Measurements from ENCODE around the gene USP40. TPM values are rescaled to one million over a fixed set of nuclear protein-coding genes. Genes with fewer than 3 reads are reported as not detected.

USP40 gene
- total RNA-seq, 1 donor from 2014 or later, result 41.9 TPM

DNA sequence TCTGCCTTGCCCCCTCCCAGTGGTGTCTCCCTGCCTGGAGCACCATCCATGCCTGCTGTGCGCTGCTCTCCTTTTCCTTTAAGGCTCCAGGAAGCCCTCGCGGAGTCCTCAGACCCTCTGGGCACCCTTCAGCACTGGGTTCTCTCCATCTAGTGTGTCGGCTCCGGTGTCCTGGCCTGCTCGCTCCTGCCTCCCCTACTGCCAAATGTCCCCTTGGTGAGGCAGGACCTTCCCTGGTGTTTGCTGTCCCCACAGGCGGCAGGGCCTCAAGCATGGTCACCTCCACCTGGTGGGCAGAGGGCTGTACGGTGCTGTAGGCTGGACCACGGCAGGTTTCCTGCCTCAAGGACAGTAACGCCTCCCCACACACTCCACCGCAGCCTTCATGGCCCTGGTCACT is 122.1 kb downstream of the USP40 start:
- DNase-seq (ENCODE audit: low read depth), result no peak

DNA sequence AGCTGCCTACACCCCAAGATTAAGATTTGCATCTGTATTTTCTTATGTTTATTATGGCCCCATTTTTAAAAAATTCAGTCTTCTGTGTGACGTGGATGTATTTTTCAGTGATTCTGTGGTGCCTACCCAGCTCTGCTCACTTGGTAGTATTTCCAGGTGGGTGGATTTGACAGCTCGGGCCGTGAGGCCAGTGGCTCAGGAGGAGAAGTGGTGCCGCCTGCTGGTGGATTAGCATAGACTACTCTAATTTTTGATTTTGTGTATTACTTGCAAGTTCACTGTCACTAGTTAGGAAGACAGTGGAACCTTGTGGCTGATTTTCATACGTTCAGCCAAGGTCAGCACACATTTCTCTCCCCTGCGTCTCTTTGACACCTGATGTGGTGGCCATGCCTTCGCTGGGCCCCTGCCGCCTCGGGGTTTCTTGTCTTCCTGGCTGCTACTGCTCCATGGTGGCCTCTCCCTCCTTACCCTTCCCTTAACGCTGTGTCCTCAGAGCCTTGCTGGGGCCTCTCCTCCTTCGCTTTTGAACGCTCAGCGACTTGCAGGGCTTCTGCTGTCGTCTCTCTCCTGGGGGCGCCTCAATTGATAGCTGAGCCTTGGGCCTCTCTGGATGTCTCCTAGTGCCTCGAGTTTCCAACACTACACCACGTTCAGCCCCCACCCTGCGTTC is 122.9 kb downstream of the USP40 start:
- DNase-seq (ENCODE audit: low read depth), result peak; percentile 74

DNA sequence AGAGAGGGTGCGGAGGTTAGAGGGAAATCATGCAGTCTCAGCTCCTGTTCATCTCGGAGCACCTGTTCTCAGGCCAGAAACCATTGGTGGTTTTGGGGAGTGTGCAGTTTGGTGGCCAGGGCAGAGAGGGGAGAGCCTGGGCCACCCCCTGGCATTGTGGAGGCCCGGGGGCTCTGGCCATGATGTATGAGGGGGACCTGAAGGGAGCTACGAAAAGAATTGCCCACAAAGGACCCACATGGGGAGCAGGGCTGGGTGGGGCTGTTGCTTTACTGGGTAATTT is 124.6 kb downstream of the USP40 start:
- no peak for DNase-seq (ENCODE audit: low read depth)

DNA sequence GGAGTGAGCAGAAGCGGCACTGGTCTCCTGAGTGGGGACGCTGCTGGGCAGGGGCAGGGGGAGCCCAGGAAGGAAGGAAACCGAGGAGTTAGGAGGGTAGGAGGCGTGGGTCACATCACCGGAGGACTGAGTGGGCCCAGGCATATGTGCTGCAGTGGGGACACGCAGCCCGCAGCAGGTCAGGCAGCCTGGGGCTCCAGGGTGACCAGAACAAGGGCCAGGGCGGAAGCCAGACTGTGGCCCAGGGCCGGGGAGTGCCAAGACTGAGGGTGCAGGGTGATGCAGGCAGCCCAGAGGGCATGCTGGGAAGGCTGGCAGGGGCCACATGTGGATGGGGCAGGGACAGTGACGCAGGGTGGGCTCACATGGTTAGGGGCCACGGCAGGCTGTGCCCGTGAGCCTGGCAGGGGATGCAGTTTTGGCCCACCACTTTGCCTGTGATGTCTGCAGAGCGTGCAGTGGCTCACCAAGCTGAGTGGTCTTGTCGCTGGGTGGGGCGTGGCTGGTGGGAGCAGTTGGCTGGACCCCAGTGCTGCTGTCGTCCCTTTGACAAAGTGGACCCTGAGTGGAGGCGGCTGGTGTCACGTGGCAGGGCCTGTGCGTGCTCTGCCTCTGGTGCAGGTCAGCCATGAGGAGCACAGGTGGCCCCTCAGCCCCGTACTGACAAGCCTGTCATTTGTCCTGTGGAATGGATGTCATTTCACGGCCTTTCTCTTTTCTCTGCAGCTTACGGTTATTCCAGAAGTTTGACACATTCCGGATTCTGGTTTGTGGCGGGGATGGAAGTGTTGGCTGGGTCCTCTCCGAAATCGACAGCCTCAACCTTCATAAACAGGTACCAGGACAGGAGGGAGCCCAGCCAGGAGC is 125.2 kb downstream of the USP40 start:
- DNase-seq (ENCODE audit: low read depth), result no peak

DNA sequence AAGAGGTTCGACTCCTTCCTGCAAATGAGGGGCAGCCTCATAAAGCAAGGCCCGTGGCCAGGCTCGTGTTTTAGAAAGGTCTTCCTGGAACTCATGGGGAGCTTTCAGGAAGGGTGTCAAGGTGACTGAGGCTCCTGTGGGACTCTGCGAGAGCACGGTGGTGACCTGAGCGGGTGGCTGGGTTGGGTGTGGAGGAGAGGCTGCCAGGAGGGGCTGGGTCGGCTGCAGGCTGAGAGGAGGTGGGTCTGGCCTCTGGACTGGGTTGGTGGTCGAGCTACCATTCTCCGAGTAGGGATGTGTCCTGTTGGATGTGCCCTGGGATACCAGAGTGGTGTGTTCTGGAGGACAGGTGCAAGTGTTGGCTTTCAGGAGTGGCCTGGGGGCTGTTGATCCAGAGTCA is 125.9 kb downstream of the USP40 start:
- no peak for DNase-seq (ENCODE audit: low read depth)

DNA sequence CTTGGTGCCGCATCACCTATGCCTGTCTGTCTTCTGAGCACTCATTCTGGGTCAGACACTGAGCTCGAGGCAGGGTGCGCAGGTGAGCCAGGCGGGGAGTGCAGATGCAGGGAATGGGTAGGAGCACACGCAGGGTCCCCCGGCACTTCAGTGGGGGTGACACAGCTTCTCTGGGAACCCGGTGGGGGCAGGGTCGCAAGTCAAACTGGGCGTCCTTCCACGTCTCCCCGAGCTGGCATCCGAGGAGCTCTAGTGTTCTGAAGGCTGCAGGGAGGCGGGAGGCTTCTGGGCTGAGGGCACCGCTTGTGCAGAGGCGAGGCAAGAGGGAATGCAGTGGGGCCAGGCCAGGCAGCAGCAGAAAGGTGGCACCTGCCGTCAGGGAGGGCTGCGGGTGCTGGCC is 126.3 kb downstream of the USP40 start:
- DNase-seq (ENCODE audit: low read depth), result no peak

DNA sequence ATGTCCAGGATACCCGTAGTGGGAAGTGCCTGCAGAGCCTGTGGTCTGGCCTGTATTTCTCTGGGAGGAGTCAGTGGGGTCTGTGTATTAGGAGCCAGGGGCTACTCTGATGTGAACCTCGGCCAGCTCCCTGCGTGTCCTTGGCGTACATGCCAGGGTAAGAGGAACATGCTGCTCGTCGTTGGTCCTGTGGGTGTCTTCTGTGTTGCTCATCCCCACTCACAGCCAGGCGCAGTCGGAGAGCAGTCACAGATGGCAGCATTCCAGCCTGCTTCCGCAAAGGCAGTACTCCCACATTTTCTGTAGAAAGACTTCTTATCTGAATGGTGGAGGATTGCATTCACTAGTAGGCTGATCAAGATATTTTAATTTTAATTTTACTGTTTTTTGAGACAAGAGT is 127.4 kb downstream of the USP40 start:
- no peak for DNase-seq (ENCODE audit: low read depth)

DNA sequence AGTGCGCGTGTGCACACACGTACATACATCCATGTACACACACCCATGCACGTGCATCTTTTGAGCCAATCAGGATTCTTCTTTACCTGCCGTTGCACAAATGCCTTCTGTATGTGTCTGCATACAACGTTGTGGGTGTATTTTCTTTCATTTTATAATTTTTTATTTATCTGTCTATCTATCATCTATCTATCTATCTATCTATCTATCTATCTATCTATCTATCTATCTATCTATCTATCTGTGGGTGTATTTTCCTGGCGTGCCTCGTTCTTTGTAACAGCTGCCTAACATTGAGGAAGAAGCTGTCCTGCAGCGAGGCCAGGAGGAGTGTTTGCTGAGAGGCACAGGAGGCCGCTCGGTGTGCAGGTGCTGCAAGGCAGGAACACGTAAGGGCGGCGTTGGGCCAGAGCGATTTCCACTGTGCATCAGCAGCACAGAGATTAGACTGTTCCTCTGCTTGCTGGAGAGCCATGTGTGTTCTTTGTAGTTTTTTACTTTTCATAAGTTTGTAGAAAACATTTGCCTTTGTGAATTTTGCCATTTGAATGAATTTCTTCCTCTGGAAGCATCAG is 127.9 kb downstream of the USP40 start:
- no peak for DNase-seq (ENCODE audit: low read depth)

DNA sequence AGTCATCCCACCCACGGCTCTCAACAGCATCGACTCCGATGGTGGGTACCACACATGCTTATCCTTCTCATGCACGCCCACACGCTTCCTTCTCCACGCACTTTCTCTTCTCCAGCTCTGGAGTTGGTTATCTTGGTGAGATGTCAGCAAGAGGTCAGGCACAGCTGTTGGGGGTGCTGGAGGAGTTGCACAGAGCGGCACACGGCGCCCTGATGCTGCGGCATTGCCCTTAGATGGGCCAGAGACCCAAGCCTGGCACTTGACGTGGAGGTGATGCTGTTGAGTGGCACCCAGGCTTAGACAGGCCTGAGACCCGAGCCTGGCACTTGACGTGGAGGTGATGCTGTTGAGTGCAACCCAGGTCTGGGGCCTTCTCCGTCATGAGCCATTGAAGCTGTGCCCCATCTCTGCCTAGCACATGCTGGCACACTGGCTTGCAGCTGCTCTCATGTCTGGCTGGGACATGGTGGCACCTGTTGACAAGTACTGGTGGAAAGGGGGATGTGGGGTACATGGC is 129.1 kb downstream of the USP40 start:
- no peak for DNase-seq (ENCODE audit: low read depth)

DNA sequence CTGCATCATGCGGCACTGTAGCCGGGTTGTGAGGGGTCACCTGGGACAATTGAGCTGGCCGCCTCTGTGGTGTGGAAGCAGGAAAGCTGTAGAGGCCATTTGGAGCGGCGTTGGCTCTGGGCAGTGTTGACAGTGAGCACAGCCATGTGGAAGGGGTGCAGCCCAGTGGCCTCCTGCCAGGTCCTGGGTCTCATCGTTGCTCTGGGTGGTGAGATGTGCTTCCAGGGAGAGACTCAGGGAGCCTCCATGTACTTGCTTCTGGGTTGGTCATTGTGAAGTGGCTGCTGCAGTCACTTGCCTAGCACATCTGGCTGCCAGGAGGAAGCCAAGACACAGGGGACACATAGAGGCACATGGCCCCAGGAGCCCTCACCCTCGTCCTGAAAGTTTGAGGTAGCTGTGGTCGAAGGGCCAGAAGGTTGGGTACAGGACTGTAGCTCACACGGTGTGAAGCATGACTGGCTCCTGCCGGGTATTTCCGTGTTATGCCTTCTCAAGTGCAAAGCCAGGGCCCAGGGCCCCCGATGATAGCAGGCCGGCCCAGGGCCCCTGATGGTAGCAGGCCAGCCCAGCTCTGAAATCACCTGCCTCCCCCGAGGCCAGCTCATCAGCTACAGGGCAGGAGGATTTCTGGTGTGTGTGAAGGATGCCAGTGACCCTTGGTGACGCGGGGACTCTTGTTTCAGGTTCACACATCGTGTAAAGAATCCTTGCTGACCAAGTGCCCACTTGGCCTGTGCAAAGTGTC is 129.7 kb downstream of the USP40 start:
- no peak for DNase-seq (ENCODE audit: low read depth)

DNA sequence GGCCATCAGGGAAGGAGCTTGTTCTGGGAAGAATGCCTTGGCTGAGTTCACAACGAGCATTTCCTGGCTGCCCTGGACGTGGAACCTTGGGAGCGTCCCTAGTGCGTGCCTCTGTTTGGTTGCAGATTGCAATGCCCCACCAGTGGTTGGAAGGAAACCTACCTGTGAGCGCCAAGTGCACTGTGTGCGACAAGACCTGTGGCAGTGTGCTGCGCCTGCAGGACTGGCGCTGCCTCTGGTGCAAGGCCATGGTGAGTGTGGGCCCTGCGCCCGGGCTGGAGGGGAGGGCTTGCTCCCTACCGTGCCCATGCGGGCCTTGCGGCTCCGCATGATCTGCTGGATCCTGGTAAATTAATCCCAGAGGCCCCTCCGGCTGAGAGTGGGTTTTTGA is 130.4 kb downstream of the USP40 start:
- DNase-seq (ENCODE audit: low read depth), result no peak

DNA sequence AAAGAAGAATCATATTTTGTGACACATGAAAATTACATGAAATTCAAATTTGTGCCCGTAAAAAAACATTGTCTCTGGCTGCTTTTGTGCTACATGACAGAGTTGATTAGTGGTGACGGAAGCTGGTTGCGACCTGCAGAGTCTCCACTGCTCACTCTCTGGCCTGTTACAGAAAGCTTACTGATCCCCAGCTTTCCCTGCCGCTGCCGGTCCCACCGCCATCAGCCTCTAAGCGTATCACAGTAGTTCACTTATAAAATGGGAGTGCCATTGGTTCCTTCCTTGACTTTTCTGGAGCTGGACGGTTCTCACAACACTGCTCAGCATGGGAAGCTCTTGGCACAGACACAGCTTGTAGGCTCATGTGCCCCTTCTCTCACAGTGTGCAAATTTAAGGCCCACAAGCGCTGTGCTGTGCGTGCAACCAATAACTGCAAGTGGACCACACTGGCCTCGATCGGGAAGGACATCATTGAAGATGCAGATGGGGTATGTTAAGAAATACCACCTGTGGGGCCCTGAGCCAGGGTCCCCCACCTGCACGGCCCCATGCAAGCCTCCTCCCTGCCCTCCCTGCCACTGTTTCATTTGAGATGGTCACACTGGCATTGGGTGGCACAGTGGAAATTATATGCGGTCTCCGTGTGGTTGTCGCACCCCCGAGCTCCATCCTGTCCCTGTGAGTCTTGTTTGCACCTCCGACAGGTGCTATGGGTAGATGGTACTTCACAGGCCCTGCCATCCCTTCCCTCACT is 131.0 kb downstream of the USP40 start:
- DNase-seq (ENCODE audit: low read depth), result no peak

DNA sequence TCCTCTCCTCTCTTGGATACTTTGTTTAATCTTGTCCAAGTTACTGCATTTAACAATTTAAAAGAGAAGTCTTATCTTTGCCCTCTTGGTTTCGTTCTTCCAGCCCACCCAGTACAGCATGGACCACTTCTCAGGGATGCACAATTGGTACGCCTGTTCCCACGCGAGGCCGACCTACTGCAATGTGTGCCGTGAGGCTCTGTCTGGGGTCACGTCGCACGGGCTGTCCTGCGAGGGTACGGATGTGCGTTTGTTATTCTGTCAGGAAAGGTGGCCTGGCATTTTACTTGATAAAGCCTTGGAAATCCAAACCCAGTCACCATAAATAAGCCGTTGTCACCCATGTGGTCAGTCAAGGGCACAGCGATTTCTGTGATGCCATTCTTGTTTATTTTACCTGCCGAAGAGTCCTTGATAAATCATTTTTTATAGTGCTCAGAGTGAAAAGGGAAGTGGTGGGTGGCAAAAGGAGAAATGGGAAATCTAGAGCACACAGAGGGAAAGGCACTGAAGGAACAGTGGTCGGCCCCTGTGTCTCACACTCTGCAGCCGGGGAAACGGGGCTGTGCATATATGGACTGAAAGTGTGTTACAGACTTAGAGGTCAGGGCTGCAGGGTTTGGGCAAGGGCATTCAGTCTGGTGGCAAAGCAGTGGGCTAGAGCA is 131.8 kb downstream of the USP40 start:
- DNase-seq (ENCODE audit: low read depth), result no peak

DNA sequence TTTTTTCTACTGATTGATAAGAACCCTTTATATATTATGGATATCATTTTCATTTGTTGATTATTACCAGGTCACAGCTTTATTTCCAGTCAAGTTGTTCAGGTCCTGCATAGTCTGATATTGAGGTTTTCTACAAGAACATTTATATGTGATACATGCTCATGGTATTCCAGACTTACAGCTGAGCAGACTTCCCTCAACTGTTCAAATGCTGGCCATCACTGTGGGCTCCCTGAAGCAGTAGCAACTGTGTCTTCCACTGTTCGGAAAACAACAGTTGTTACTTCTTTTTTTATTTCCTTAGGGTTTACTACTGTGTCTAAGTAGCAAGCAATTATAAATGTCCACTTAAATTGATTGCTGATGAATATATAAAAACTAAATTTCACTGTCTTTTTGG is 132.8 kb downstream of the USP40 start:
- no peak for DNase-seq (ENCODE audit: low read depth)

DNA sequence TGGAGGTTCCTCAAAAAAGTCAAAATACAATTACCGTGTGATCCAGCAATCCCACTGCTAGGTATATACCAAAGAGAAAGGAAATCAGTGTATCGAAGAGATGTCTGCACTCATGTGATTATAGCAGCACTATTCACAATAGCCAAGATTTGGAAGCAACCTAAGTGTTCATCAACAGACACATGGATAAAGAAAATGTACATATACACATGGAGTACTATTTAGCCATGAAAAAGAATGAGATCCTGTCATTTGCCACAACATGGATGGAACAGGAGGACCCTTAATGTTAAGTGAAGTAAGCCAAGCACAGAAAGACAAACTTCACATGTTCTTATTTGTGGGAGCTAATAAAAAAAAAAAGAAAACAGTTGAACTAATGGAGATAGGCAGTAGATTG is 133.6 kb downstream of the USP40 start:
- no peak for DNase-seq (ENCODE audit: low read depth)

DNA sequence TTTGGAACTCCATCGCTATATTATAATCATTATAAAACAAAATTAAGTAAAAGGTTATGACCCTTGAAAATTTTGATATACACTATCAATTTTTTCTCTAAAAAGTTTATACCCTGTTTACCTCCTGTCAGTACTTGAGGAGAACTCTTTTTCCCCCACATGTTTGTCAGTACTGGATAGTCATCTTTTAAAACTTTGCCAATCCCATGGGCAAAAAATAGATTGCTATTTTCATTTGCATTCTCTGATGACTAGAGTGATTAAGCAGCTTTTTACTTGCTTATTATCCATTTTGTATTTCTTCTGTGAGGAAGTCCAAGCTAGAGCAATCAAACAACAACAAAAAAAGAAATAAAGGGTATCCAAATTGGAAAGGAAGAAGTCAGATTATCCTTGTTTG is 135.9 kb downstream of the USP40 start:
- no peak for DNase-seq (ENCODE audit: low read depth)

DNA sequence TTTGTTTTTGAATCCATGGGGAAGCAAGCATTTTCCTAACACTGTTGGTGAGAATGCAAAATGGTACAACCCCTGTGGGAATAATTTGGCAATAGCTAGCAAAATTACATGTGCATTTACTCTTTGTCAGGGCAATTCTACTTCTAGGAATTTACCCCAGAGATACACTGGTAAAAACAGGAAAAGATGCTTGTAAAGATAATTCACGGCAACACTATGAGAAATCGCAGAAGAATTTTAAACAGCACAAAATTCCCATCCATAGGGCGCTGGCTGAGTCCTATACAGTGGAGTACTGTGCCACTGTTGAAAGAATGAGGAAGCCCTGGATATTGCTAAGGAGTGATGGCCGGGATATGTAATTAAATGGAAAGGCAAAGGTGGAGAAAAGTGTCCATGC is 136.5 kb downstream of the USP40 start:
- no peak for DNase-seq (ENCODE audit: low read depth)

DNA sequence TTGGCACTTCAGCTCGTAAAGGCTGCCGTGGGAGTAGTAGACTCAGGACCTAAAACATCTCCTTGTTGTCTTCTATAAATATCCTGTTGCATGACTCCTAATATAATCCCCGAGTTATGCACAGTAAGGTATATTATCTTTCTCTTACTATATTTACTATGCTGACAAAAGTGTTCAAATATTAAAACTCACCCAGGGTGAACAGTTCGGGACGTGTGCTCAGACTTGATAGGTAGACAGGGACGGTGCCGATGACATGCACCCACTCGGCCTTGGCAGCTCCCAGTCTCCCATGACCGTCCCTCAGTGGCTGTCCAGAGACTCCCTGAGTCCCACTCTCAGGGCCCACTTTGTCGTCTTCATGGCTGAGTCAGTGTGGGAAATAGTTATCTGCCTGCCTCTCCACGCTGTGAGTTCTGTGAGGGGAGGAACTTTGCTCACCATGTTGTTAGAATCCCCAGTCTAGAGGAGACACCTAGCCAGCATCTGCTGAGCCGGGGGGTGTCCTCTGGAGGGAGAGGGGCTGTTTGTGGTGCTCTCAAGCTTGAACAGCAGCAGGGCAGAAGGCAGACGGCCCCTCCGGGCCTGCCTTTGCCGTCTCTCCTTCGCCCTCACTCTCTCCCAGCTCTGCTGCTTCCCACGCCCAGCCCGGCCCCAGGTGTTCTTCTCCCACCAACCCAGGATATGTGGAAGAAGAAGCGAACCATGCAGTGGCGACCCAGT is 137.2 kb downstream of the USP40 start:
- DNase-seq (ENCODE audit: low read depth), result no peak

DNA sequence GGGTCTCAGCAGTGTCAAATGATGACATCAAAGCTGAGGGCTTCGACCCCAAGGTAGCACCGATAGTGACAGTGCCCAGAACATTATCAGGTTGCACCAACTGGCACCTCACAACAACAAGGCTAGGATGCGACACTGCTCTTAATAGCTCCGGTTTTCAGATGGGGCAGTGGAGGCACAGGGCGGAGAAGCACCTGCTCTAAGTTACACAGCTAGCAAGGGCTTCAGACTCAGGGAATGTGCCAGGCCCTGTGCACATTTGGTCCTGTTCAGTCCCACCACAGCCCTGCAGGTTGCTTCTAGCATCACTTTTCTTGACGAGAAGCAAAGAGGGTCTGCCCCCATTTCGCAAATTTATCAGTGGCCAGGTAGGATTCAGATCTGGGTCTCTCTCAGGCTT is 138.1 kb downstream of the USP40 start:
- no peak for DNase-seq (ENCODE audit: low read depth)

DNA sequence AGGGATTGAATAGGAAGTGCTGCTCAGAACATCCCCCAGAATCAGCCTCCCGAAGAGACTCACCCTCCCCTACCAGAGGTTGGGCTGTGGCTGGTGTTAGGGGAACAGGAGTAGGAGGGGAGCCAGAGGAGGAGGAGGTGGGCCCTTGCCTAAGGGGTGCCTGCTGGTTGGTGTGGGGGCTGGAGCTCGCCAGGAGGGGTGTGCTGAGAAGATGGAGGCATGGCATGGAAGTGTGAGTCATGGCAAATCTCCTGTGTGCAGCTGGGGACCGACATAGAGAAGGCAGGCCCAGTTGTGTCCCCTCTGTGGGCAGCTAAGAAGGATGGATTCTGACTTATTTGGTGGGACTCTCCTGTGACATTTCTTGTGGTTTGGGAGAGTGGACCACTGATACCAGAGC is 138.6 kb downstream of the USP40 start:
- no peak for DNase-seq (ENCODE audit: low read depth)

Data from renal cortical epithelial cell (primary cell).